ENCODE data around the gene CFAP65.

Gene CFAP65

DNA sequence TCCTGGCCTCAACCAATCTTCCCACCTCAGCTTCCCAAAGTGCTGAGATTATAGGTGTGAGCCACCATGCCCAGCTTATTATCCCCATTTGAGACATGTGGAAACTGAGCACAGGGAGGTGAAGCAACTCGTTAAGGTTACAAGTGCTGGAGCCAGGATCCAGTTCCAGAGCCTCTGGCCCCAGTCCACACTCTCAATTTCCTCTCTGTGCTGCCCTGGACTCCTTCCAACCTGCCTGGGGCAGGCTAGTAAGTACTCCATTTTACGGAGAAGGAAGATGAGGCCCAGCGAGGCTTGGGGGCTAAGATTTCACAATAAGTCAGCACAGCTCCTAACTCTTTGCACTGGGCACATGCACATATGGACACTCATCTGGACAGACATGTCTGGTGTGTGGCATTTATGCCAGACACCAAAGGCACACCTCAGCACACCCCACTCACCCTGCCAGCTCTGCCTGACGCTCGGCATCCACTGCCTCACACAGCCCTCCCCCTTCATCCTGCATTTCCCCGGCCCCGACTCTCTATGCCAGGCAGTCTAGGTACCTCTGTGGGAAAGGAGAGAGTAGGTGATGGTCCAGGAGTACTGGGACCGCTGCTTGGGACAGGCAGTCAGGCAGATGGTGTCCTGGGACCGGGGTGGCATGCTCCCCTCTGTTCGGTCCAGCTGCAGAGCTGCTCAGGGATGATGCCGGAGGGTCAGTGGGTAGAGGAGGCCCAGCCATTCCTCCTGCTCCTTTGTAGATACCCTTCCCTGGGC, 20.5 kb downstream of the CFAP65 start:
- Histone ChIP-seq H3K4me3 (ENCODE audit: low read depth in 1 of 2, low read length in 2 of 2) (no peak overlapping the region), H3K27me3 (ENCODE audit: control insufficient read depth in 1 of 2, insufficient read depth in 2 of 2, low read length in 2 of 2) (no peaks in the 10 kb centered on the region), H3K9ac (ENCODE audit: low read length) (no peak overlapping the region), H3K36me3 (ENCODE audit: insufficient read depth, low read length) (no peaks in the 10 kb centered on the region), H3K4me1 (ENCODE audit: insufficient read depth, low read length) (no peaks in the 10 kb centered on the region), H3K27ac (ENCODE audit: low read depth, low read length) (no peak overlapping the region), H3K9me3 (ENCODE audit: low read length) (no peaks in the 10 kb centered on the region)

- no peak overlapping the region for H3K9ac ChIP-seq (ENCODE audit: low read length)
- H3K27ac ChIP-seq (ENCODE audit: low read depth, low read length): no peak overlapping the region
- no peaks in the 10 kb centered on the region for H3K4me1 ChIP-seq (ENCODE audit: insufficient read depth, low read length)
- no peaks in the 10 kb centered on the region for H3K36me3 ChIP-seq (ENCODE audit: insufficient read depth, low read length)
- H3K4me3 ChIP-seq (ENCODE audit: low read depth in 1 of 2, low read length in 2 of 2): no peak overlapping the region
- H3K9me3 ChIP-seq (ENCODE audit: low read length): no peaks in the 10 kb centered on the region
- H3K27me3 ChIP-seq (ENCODE audit: control insufficient read depth in 1 of 2, insufficient read depth in 2 of 2, low read length in 2 of 2): no peaks in the 10 kb centered on the region
These were observed 21.9 kb downstream of the CFAP65 start for GRCh38 chr2:219019436-219019835.

- Histone ChIP-seq H3K9ac (ENCODE audit: low read length) (no peak overlapping the region), H3K36me3 (ENCODE audit: insufficient read depth, low read length) (no peaks in the 10 kb centered on the region), H3K27ac (ENCODE audit: low read depth, low read length) (no peak overlapping the region), H3K4me3 (ENCODE audit: low read depth in 1 of 2, low read length in 2 of 2) (no peak overlapping the region), H3K27me3 (ENCODE audit: control insufficient read depth in 1 of 2, insufficient read depth in 2 of 2, low read length in 2 of 2) (no peaks in the 10 kb centered on the region), H3K4me1 (ENCODE audit: insufficient read depth, low read length) (no peaks in the 10 kb centered on the region), H3K9me3 (ENCODE audit: low read length) (no peaks in the 10 kb centered on the region)
These were observed 22.6 kb downstream of the CFAP65 start for GRCh38 chr2:219018726-219019125.

DNA sequence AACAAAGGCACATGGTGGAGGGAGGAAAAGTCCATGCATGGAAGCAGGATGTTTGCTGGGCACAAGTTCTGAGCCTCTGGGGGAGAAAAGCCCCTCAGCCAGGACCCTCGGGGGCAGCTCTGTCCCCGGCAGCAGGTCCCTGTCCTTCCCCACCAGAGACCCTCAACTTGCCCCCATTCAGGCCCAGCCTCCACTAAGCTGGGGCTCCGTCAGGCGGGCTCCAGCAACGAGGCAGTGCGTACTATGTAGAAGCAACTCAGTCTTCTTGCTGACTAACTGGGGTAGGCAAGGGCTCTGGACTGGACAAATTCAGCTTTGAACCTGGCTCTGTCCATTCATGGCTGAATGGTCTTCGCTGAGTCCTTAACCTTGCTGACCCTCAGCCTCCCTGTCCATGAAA, 23.0 kb downstream of the CFAP65 start:
- Histone ChIP-seq H3K9me3 (ENCODE audit: low read length) (no peaks in the 10 kb centered on the region), H3K9ac (ENCODE audit: low read length) (no peak overlapping the region), H3K36me3 (ENCODE audit: insufficient read depth, low read length) (no peaks in the 10 kb centered on the region), H3K4me1 (ENCODE audit: insufficient read depth, low read length) (no peaks in the 10 kb centered on the region), H3K27me3 (ENCODE audit: control insufficient read depth in 1 of 2, insufficient read depth in 2 of 2, low read length in 2 of 2) (no peaks in the 10 kb centered on the region), H3K27ac (ENCODE audit: low read depth, low read length) (no peak overlapping the region), H3K4me3 (ENCODE audit: low read depth in 1 of 2, low read length in 2 of 2) (no peak overlapping the region)

- Histone ChIP-seq H3K4me3 (ENCODE audit: low read depth in 1 of 2, low read length in 2 of 2) (no peak overlapping the region), H3K27me3 (ENCODE audit: control insufficient read depth in 1 of 2, insufficient read depth in 2 of 2, low read length in 2 of 2) (no peaks in the 10 kb centered on the region), H3K9me3 (ENCODE audit: low read length) (no peaks in the 10 kb centered on the region), H3K4me1 (ENCODE audit: insufficient read depth, low read length) (no peaks in the 10 kb centered on the region), H3K27ac (ENCODE audit: low read depth, low read length) (no peak overlapping the region), H3K9ac (ENCODE audit: low read length) (no peak overlapping the region), H3K36me3 (ENCODE audit: insufficient read depth, low read length) (no peaks in the 10 kb centered on the region)
These were observed 23.9 kb downstream of the CFAP65 start for GRCh38 chr2:219017201-219017931.

GRCh38 chr2:219016721-219017120, 24.6 kb downstream of the CFAP65 start:
- H3K27ac ChIP-seq (ENCODE audit: low read depth, low read length): no peak overlapping the region
- no peak overlapping the region for H3K9ac ChIP-seq (ENCODE audit: low read length)
- no peaks in the 10 kb centered on the region for H3K36me3 ChIP-seq (ENCODE audit: insufficient read depth, low read length)
- no peaks in the 10 kb centered on the region for H3K4me1 ChIP-seq (ENCODE audit: insufficient read depth, low read length)
- H3K4me3 ChIP-seq (ENCODE audit: low read depth in 1 of 2, low read length in 2 of 2): no peak overlapping the region
- no peaks in the 10 kb centered on the region for H3K9me3 ChIP-seq (ENCODE audit: low read length)
- no peaks in the 10 kb centered on the region for H3K27me3 ChIP-seq (ENCODE audit: control insufficient read depth in 1 of 2, insufficient read depth in 2 of 2, low read length in 2 of 2)

GRCh38 chr2:219010873-219011272, 30.4 kb downstream of the CFAP65 start:
- H3K9ac ChIP-seq (ENCODE audit: low read length): no peak overlapping the region
- H3K27me3 ChIP-seq (ENCODE audit: control insufficient read depth in 1 of 2, insufficient read depth in 2 of 2, low read length in 2 of 2): peaks cover 0 to 7% of the 10 kb centered on the region in 2 donors
- H3K4me3 ChIP-seq (ENCODE audit: low read depth in 1 of 2, low read length in 2 of 2): no peak overlapping the region
- H3K9me3 ChIP-seq (ENCODE audit: low read length): no peaks in the 10 kb centered on the region
- no peaks in the 10 kb centered on the region for H3K4me1 ChIP-seq (ENCODE audit: insufficient read depth, low read length)
- H3K36me3 ChIP-seq (ENCODE audit: insufficient read depth, low read length): no peaks in the 10 kb centered on the region
- H3K27ac ChIP-seq (ENCODE audit: low read depth, low read length): no peak overlapping the region

- Histone ChIP-seq H3K27me3 (ENCODE audit: control insufficient read depth in 1 of 2, insufficient read depth in 2 of 2, low read length in 2 of 2) (peaks cover 0 to 13% of the 10 kb centered on the region in 2 donors), H3K27ac (ENCODE audit: low read depth, low read length) (no peak overlapping the region), H3K4me3 (ENCODE audit: low read depth in 1 of 2, low read length in 2 of 2) (no peak overlapping the region), H3K9me3 (ENCODE audit: low read length) (no peaks in the 10 kb centered on the region), H3K36me3 (ENCODE audit: insufficient read depth, low read length) (no peaks in the 10 kb centered on the region), H3K4me1 (ENCODE audit: insufficient read depth, low read length) (no peaks in the 10 kb centered on the region), H3K9ac (ENCODE audit: low read length) (no peak overlapping the region)
These were observed 31.1 kb downstream of the CFAP65 start for GRCh38 chr2:219010162-219010756.

DNA sequence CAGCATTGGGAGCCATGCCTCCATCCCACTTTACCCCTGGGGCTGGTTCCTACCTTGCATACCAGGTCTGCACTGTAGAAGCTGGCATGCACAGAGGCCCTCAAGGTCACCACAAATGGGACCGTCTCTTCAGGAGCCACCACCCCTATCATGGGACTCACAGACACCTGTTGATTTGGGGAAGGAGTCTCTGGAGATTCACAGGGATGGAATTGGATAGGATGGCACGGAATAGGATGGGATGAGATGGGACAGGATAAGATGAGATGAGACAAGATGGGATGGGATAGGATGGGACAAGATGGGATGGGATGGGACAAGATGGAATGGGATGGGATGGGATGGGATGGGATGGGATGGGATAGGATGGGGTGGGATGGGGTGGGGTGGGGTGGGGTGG, 32.0 kb downstream of the CFAP65 start:
- no peak overlapping the region for H3K9ac ChIP-seq (ENCODE audit: low read length)
- H3K27me3 ChIP-seq (ENCODE audit: control insufficient read depth in 1 of 2, insufficient read depth in 2 of 2, low read length in 2 of 2): peaks cover 3 to 22% of the 10 kb centered on the region in 2 donors
- no peaks in the 10 kb centered on the region for H3K4me1 ChIP-seq (ENCODE audit: insufficient read depth, low read length)
- H3K4me3 ChIP-seq (ENCODE audit: low read depth in 1 of 2, low read length in 2 of 2): no peak overlapping the region
- no peaks in the 10 kb centered on the region for H3K9me3 ChIP-seq (ENCODE audit: low read length)
- no peak overlapping the region for H3K27ac ChIP-seq (ENCODE audit: low read depth, low read length)
- no peaks in the 10 kb centered on the region for H3K36me3 ChIP-seq (ENCODE audit: insufficient read depth, low read length)

DNA sequence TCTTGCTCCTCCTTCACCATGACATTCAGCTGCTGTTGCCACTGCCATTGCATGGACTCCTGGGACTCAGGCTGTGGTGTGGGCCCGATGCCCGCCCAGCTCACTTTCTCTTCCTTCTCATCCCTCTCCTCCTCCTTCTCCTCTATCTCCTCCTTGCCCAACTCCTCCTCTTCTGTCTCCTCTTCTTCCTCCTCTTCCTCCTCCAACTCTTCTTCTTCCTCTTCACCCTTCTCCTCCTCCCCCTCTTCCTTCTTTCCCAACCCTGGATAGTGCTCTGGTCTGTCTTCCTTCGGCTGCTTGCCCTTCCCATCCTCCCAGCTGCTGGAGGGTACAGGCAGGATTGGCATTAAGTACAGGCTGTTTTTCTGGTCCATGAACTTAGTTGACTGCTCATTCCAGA, 37.3 kb downstream of the CFAP65 start:
- Histone ChIP-seq H3K27me3 (ENCODE audit: control insufficient read depth in 1 of 2, insufficient read depth in 2 of 2, low read length in 2 of 2) (peaks cover 41 to 71% of the 10 kb centered on the region in 2 donors), H3K27ac (ENCODE audit: low read depth, low read length) (no peak overlapping the region), H3K9me3 (ENCODE audit: low read length) (no peaks in the 10 kb centered on the region), H3K9ac (ENCODE audit: low read length) (no peak overlapping the region), H3K4me3 (ENCODE audit: low read depth in 1 of 2, low read length in 2 of 2) (no peak overlapping the region), H3K4me1 (ENCODE audit: insufficient read depth, low read length) (peaks cover 3% of the 10 kb centered on the region), H3K36me3 (ENCODE audit: insufficient read depth, low read length) (no peaks in the 10 kb centered on the region)

DNA sequence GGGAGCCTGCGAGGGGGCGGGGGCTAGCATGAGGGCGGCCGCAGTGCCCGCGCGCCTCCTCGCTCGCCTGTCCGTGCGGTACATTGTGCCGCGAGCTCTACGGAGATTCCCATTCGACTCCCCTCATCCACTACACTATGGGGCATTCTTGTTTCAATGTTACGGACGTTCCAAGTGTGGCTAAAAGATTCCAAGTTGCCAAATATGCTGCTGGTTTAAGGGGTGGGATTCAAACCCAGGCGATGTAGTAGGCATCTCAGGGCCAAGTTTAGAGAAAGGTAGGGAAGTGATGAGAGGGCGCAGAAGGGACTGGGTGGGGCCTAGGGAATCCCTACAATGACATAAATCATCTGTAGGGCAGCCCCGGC, 38.1 kb downstream of the CFAP65 start:
- Histone ChIP-seq H3K27ac (ENCODE audit: low read depth, low read length) (no peak overlapping the region), H3K27me3 (ENCODE audit: control insufficient read depth in 1 of 2, insufficient read depth in 2 of 2, low read length in 2 of 2) (peaks cover 41 to 74% of the 10 kb centered on the region in 2 donors), H3K4me1 (ENCODE audit: insufficient read depth, low read length) (peaks cover 3% of the 10 kb centered on the region), H3K36me3 (ENCODE audit: insufficient read depth, low read length) (no peaks in the 10 kb centered on the region), H3K9me3 (ENCODE audit: low read length) (no peaks in the 10 kb centered on the region), H3K4me3 (ENCODE audit: low read depth in 1 of 2, low read length in 2 of 2) (no peak overlapping the region), H3K9ac (ENCODE audit: low read length) (no peak overlapping the region)
